K562 (cell line): ENCODE data around the gene XPC. TPM values are rescaled to one million over a fixed set of nuclear protein-coding genes. Genes with fewer than 3 reads are reported as not detected.
A peak's percentile ranks its signal among the peaks of the same experiment; 100 is the strongest.

Experiments
- ATAC-seq: fragments of 200-7000 bp; cut with Tn5 transposase; 3 replicates; pipeline ENCODE4 v1.9.1; 2020; ENCODE audit warnings: moderate library complexity
- BruUV-seq: library from RNA; stranded (reverse); fragments of 400-500 nt; replicated peaks from 2 replicates; lab custom pipeline; 2021; lab: Mats Ljungman, UMichigan
- CTCF ChIA-PET: fragments of 300-600 bp; formaldehyde crosslinking; extraction: SDS; loops from one replicate; lab custom pipeline; 2021; ENCODE audit warnings: low intra/inter-chr PET ratio; lab: Yijun Ruan, JAX
- POLR2A ChIA-PET: fragments of 300-600, 350-650 bp; sonication (Branson Sonifier 250); formaldehyde crosslinking; extraction: SDS; loops from one replicate; lab custom pipeline; 2021; ENCODE audit warnings: antibody characterized with exemption, inconsistent platforms; lab: Yijun Ruan, JAX
- DNase-seq, 4 experiments: peaks; one replicate each; pipeline versions ENCODE4 v3.0.0 to v3.0.0-alpha.2; 2011 to 2018; ENCODE audit warnings: low spot score in 3 of 4, mixed read lengths in 3 of 4; ENCODE audit errors: extremely low read depth in 1 of 4
- FAIRE-seq: peaks from 2 replicates; lab custom pipeline; 2011; peaks lifted over from hg19 to GRCh38; lab: Jason Lieb, UNC
- H2AFZ ChIP-seq: 2 replicates; pipeline ENCODE4 v1.6.0; 2011; ENCODE audit warnings: low read depth, low read length, control low read depth, inconsistent platforms
- H3K27ac ChIP-seq: fragments of 200-600 bp; 3 replicates; pipeline ENCODE4 v1.8.0; 2011; ENCODE audit warnings: low read depth, mild to moderate bottlenecking, control low read depth, inconsistent platforms, low read length, moderate library complexity, mixed read lengths; ENCODE audit errors: extremely low read depth
- H3K27me3 ChIP-seq, 2 experiments: fragments of 300-600 bp in 1 of 2; 2 replicates in 1 of 2; 3 replicates in 1 of 2; pipeline versions ENCODE4 v1.6.0 to v1.8.0; 2011; ENCODE audit warnings: inconsistent platforms in 2 of 2, low read length in 2 of 2, mild to moderate bottlenecking in 1 of 2, mixed read lengths in 1 of 2, moderate library complexity in 1 of 2; ENCODE audit not compliant: control insufficient read depth in 2 of 2, insufficient read depth in 2 of 2
- H3K36me3 ChIP-seq: fragments of 300-600 bp; 3 replicates; pipeline ENCODE4 v1.8.0; 2011; ENCODE audit warnings: mild to moderate bottlenecking, low read length, inconsistent platforms; ENCODE audit not compliant: control insufficient read depth, insufficient read depth
- H3K4me1 ChIP-seq, 2 experiments: fragments of 200-600 bp in 1 of 2; replicated peaks in 1 of 2; 2 replicates in 1 of 2; 3 replicates in 1 of 2; pipeline versions ENCODE4 v1.5.1 to v1.8.0; 2011; ENCODE audit warnings: inconsistent platforms in 2 of 2, low read length in 2 of 2, mild to moderate bottlenecking in 1 of 2, mixed read lengths in 1 of 2, moderate library complexity in 1 of 2; ENCODE audit not compliant: control insufficient read depth in 2 of 2, insufficient read depth in 2 of 2
- H3K4me2 ChIP-seq: 2 replicates; pipeline ENCODE4 v1.6.1; 2011; ENCODE audit warnings: low read length, control low read depth, inconsistent platforms, mixed read lengths; ENCODE audit not compliant: insufficient read depth
- H3K4me3 ChIP-seq: fragments of 200-600 bp; sonication (generic), shearing (Covaris generic); 2 replicates; pipeline ENCODE4 v1.5.1; 2016; ENCODE audit warnings: control low read depth, inconsistent platforms
- H3K79me2 ChIP-seq: fragments of 200-600 bp; 3 replicates; pipeline ENCODE4 v1.8.0; 2011; ENCODE audit warnings: low read length, inconsistent platforms; ENCODE audit not compliant: control insufficient read depth, insufficient read depth
- H3K9ac ChIP-seq, 2 experiments: 2 replicates each; pipeline versions ENCODE4 v1.6.0 to v1.6.1; 2011; ENCODE audit warnings: low read depth in 2 of 2, low read length in 2 of 2, control low read depth in 1 of 2, inconsistent platforms in 1 of 2, mild to moderate bottlenecking in 1 of 2, mixed read lengths in 1 of 2; ENCODE audit not compliant: insufficient read depth in 1 of 2
- H3K9me1 ChIP-seq: one replicate; pipeline ENCODE4 v1.6.0; 2011; ENCODE audit warnings: inconsistent platforms, mild to moderate bottlenecking, low read length, moderate library complexity; ENCODE audit not compliant: control insufficient read depth, insufficient read depth
- H3K9me3 ChIP-seq: replicated peaks from 2 replicates; pipeline ENCODE4 v1.5.1; 2011; ENCODE audit warnings: low read depth, low read length, inconsistent platforms; ENCODE audit not compliant: control insufficient read depth, insufficient read depth
- H4K20me1 ChIP-seq: replicated peaks from 2 replicates; pipeline ENCODE4 v1.6.1; 2011; ENCODE audit warnings: low read length, inconsistent platforms, mixed read lengths; ENCODE audit not compliant: control insufficient read depth, insufficient read depth
- E2F4 ChIP-seq: sonication (generic); formaldehyde crosslinking; IDR thresholded peaks from 2 replicates; pipeline ENCODE4 v1.8.0; 2022; ENCODE audit warnings: mild to moderate bottlenecking, low read depth, missing genetic modification reagents
- POLR2G ChIP-seq: fragments of 200-400 bp; formaldehyde crosslinking; IDR thresholded peaks from 2 replicates; pipeline ENCODE4 v1.6.1; 2017; ENCODE audit warnings: low read depth, mild to moderate bottlenecking, antibody characterized with exemption, low read length, moderate library complexity
- POLR3G ChIP-seq: IDR thresholded peaks from 2 replicates; pipeline ENCODE4 v1.6.1; 2011; ENCODE audit not compliant: insufficient read length, insufficient replicate concordance; ENCODE audit errors: extremely low read depth
- RAD51 ChIP-seq: fragments of 450-650 bp; IDR thresholded peaks from 2 replicates; pipeline ENCODE4 v1.7.1; 2016; ENCODE audit warnings: low read depth, mild to moderate bottlenecking, borderline replicate concordance
- WGBS: fragments of 100-300 bp; shearing (Covaris generic); methylation state at CpG from one replicate; pipeline ENCODE4 v1.1.6; 2016; ENCODE audit warnings: low coverage, mixed read lengths; ENCODE audit not compliant: insufficient coverage; ENCODE audit errors: missing lambda C conversion rate; 5-methylcytosine and 5-hydroxymethylcytosine counted together
- in situ Hi-C: fragments of 300-500 bp; cut with MboI; formaldehyde crosslinking; loops from 4 replicates; pipeline ENCODE4 v1.15.0; 2018; ENCODE audit warnings: inconsistent platforms, mixed read lengths
- intact Hi-C: fragments of 100-400 bp; cut with micrococcal nuclease; formaldehyde crosslinking; loops from 2 replicates; pipeline ENCODE4 v1.14.2; 2022
- polyA plus RNA-seq, 8 experiments: library from polyadenylated mRNA; depleted of rRNA in 4 of 8; stranded (reverse) in 5 of 8; unstranded in 3 of 8; fragments of >200 nt; fragmentation: Nextera tagmentation in 2 of 8; fragmentation: Illumina TruSeq in 1 of 8; extraction: Ambion mirVana in 2 of 8; extraction: Trizol in 1 of 8; gene quantifications; 2 replicates each; pipeline versions ENCODE4 v1.2.1 to v1.2.3, GENCODE V29; 2011 to 2014; ENCODE audit warnings: inconsistent platforms in 1 of 8, missing spikeins in 1 of 8
- total RNA-seq, 7 experiments: library from RNA; depleted of rRNA in 6 of 7; stranded (reverse); fragments of >200 nt in 6 of 7; fragmentation: Illumina TruSeq in 2 of 7; extraction: Trizol in 2 of 7; gene quantifications; 2 replicates each; pipeline versions ENCODE4 v1.2.1 to v1.2.3, GENCODE V29; 2011 to 2021; ENCODE audit warnings: low replicate concordance in 1 of 7
- TF ChIP-seq, protein P1 (sequence below): fragments of 250-450 bp; sonication (Bioruptor Pico); IDR thresholded peaks from 2 replicates; pipeline ENCODE4 v1.5.0; 2022; ENCODE audit warnings: mild to moderate bottlenecking

XPC gene
- total and polyA plus RNA-seq, 9 of the 15 experiments (the other 6 are each of a cell fraction or from before 2014, with no cell fraction given) = 3.8 to 54.7 (median 41.3) TPM

- peaks cover 10 to 13% of the 10 kb centered on the region in 2 experiments for H3K4me1 ChIP-seq
- H3K27ac ChIP-seq = no peak overlapping the region
- DNase-seq = no peak
- no peaks in the 10 kb centered on the region for H3K9me3 ChIP-seq
- H3K36me3 ChIP-seq = peaks cover 73% of the 10 kb centered on the region; the same call in 2 of the 3 replicates
- no peak overlapping the region for H3K4me2 ChIP-seq
- intact Hi-C loops = no loop called here
- no TSS peak for BruUV-seq
- TF ChIP-seq POLR3G = no peak
- TF ChIP-seq E2F4 (CRISPR knock-in tag) = no peak
- TF ChIP-seq RAD51 = no peak
- TF ChIP-seq, protein P1, sequence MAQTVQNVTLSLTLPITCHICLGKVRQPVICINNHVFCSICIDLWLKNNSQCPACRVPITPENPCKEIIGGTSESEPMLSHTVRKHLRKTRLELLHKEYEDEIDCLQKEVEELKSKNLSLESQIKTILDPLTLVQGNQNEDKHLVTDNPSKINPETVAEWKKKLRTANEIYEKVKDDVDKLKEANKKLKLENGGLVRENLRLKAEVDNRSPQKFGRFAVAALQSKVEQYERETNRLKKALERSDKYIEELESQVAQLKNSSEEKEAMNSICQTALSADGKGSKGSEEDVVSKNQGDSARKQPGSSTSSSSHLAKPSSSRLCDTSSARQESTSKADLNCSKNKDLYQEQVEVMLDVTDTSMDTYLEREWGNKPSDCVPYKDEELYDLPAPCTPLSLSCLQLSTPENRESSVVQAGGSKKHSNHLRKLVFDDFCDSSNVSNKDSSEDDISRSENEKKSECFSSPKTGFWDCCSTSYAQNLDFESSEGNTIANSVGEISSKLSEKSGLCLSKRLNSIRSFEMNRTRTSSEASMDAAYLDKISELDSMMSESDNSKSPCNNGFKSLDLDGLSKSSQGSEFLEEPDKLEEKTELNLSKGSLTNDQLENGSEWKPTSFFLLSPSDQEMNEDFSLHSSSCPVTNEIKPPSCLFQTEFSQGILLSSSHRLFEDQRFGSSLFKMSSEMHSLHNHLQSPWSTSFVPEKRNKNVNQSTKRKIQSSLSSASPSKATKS (CRISPR knock-in tag) = no peak
- TF ChIP-seq POLR2G = peak; percentile 39; the same call in 1 of the 2 replicates
- H3K9ac ChIP-seq = 0 out of 4 replicates have a peak overlapping the region, but pooled peaks of 1 of the 2 experiments have one; percentile 24
- no peak for FAIRE-seq
- in situ Hi-C loops = no loop called here
- ATAC-seq = no peak
- no peaks in the 10 kb centered on the region for H3K9me1 ChIP-seq
- no peaks in the 10 kb centered on the region; the same call in 1 of the 2 replicates for H4K20me1 ChIP-seq
- WGBS = 84% methylated on average over 11 of the region's 12 CpGs
- CTCF ChIA-PET = no interaction called here
- H3K27me3 ChIP-seq = no peaks in the 10 kb centered on the region
- no peak overlapping the region for H2AFZ ChIP-seq
- H3K79me2 ChIP-seq = no peaks in the 10 kb centered on the region
- POLR2A ChIA-PET = interaction anchor here (1.1 kb wide), 1 partner anchor 22 kb away, joined by 4 read pairs; the partner anchor contains the start of genes CHCHD4 and TMEM43
- H3K4me3 ChIP-seq = no peak overlapping the region
These were observed 30.8 kb downstream of the XPC start for GRCh38 chr3:14147617-14148016.
